Pons (tissue), 1 donor: ENCODE data around the gene ELMOD1.

Experiments used
- DNase-seq: peaks from one replicate; pipeline ENCODE4 v3.0.0-alpha.2; 2016; ENCODE audit warnings: low spot score

The ELMOD1 gene

GRCh38 chr11:107688322-107688918 lies 97.5 kb downstream of the ELMOD1 start:
- no peak for DNase-seq

GRCh38 chr11:107689317-107690202 lies 98.6 kb downstream of the ELMOD1 start:
- DNase-seq = peak; percentile 77

GRCh38 chr11:107691000-107691750 lies 100.2 kb downstream of the ELMOD1 start:
- DNase-seq = no peak

GRCh38 chr11:107695446-107695845 lies 104.5 kb downstream of the ELMOD1 start:
- no peak for DNase-seq

GRCh38 chr11:107696140-107696539 lies 105.2 kb downstream of the ELMOD1 start:
- DNase-seq = peak; percentile 17

- DNase-seq = no peak
These were observed 106.3 kb downstream of the ELMOD1 start for GRCh38 chr11:107697291-107697690.

GRCh38 chr11:107699371-107700285 lies 108.7 kb downstream of the ELMOD1 start:
- DNase-seq = peak; percentile 5

- no peak for DNase-seq
These were observed 111.2 kb downstream of the ELMOD1 start for GRCh38 chr11:107702109-107702660.

- DNase-seq = no peak
These were observed 111.8 kb downstream of the ELMOD1 start for GRCh38 chr11:107702723-107703122.

- DNase-seq = no peak
These were observed 113.5 kb downstream of the ELMOD1 start for GRCh38 chr11:107704451-107704850.

- DNase-seq = no peak
These were observed 114.1 kb downstream of the ELMOD1 start for GRCh38 chr11:107705027-107705426.

- no peak for DNase-seq
These were observed 115.6 kb downstream of the ELMOD1 start for GRCh38 chr11:107706531-107706930.

- no peak for DNase-seq
These were observed 116.3 kb downstream of the ELMOD1 start for GRCh38 chr11:107707215-107707671.

- no peak for DNase-seq
These were observed 116.9 kb downstream of the ELMOD1 start for GRCh38 chr11:107707807-107708206.

- no peak for DNase-seq
These were observed 117.8 kb downstream of the ELMOD1 start for GRCh38 chr11:107708792-107709191.

GRCh38 chr11:107710301-107710700 lies 119.4 kb downstream of the ELMOD1 start:
- DNase-seq = no peak

- DNase-seq = no peak
These were observed 121.2 kb downstream of the ELMOD1 start, which contains the start of gene SLN for GRCh38 chr11:107711861-107712755. Gene SLN (minus strand): TSS chr11:107712056.

- DNase-seq = no peak
These were observed 122.1 kb downstream of the ELMOD1 start for GRCh38 chr11:107713009-107713408.
